Tracheal epithelial cell (primary cell): Measurements from ENCODE around the gene WHAMM. TPM values are rescaled to one million over a fixed set of nuclear protein-coding genes. Genes with fewer than 3 reads are reported as not detected.

Experiments
- total RNA-seq: library from RNA; depleted of rRNA; stranded (reverse); fragments of >200 nt; gene quantifications from 2 replicates; pipeline ENCODE4 v1.2.1, GENCODE V29; 2014

Gene WHAMM, protein sequence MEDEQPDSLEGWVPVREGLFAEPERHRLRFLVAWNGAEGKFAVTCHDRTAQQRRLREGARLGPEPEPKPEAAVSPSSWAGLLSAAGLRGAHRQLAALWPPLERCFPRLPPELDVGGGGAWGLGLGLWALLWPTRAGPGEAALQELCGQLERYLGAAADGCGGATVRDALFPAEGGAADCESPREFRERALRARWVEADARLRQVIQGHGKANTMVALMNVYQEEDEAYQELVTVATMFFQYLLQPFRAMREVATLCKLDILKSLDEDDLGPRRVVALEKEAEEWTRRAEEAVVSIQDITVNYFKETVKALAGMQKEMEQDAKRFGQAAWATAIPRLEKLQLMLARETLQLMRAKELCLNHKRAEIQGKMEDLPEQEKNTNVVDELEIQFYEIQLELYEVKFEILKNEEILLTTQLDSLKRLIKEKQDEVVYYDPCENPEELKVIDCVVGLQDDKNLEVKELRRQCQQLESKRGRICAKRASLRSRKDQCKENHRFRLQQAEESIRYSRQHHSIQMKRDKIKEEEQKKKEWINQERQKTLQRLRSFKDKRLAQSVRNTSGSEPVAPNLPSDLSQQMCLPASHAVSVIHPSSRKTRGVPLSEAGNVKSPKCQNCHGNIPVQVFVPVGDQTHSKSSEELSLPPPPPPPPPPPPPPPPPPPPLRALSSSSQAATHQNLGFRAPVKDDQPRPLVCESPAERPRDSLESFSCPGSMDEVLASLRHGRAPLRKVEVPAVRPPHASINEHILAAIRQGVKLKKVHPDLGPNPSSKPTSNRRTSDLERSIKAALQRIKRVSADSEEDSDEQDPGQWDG
- 5.1 and 6.3 TPM in 2 replicates for total RNA-seq

DNA sequence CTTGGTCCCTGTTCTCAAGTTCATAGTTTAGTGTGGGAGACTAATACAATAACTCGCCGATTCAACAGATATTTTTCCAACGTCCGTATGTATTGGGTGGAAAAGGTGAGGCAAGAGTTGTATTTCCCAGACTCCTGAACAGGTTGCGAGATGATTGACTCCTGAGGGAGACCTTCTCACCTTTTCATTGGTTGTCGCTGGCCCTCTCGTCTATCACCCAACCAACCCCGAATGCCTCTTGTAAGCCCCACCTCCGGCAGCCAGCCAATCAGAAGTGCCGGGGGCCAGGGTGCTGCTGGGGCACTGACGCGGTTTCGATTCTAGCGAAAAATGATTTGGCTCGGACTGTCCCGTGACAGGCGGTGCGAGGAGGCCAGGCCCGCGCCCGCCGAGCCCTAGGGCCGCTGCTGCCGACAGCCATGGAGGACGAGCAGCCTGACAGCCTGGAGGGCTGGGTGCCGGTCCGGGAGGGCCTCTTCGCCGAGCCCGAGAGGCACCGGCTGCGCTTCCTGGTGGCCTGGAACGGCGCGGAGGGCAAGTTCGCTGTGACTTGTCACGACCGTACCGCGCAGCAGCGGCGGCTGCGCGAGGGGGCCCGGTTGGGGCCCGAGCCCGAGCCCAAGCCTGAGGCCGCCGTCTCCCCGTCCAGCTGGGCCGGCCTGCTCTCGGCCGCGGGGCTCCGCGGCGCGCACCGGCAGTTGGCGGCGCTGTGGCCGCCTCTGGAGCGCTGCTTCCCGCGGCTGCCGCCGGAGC lies at the start of gene WHAMM:
TSS of gene WHAMM (plus strand) at position 321 of the 753 bp plus-strand sequence. CDS start at position 420, 99 bp downstream.

DNA sequence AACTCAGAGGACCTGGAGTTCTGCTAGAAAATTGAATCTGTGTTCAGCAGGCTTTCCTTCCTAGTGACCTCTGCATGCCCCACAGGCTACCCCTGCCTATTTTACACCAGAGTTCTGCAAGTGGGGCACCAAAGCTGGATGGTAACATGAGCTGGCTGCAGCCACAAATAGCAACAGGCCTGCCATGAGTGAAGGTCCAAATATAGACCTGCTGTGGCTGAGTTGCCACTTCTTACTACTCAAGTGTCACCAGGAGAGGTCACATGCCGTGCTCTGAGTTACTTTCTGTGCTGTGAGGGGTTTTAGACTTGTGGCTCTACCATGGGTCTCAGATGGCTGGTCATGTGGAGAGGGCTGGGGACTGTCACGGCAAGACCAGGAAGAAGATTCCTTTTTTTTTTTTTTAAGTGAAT lies 3.4 kb upstream of the WHAMM start, which contains the start of gene FSD2:
TSS of gene FSD2 (minus strand) at position 76 of the 413 bp plus-strand sequence. CDS start 18,679 bp downstream, outside the sequence.

Other genes with a start within 250 kb of the WHAMM start
- gene CPEB1, start 162.3 kb upstream of the WHAMM start, total RNA-seq, result under 0.01 TPM in 1 of 2 replicates, not detected in the other
- 1.2 TPM in 1 of 2 replicates, not detected in the other for gene AP3B2, start 99.8 kb upstream of the WHAMM start, total RNA-seq
- gene FSD2, start 3.6 kb upstream of the WHAMM start, total RNA-seq, result not detected in 2 replicates
- gene HOMER2, start 143.1 kb downstream of the WHAMM start, total RNA-seq, result 58.3 and 61.0 TPM in 2 replicates
- 63.9 and 64.6 TPM in 2 replicates for gene RAMAC, start 176.6 kb downstream of the WHAMM start, total RNA-seq
- 3.6 and 8.7 TPM in 2 replicates for gene C15orf40, start 202.0 kb downstream of the WHAMM start, total RNA-seq